ENCODE results near the gene ATOH8.

DNA sequence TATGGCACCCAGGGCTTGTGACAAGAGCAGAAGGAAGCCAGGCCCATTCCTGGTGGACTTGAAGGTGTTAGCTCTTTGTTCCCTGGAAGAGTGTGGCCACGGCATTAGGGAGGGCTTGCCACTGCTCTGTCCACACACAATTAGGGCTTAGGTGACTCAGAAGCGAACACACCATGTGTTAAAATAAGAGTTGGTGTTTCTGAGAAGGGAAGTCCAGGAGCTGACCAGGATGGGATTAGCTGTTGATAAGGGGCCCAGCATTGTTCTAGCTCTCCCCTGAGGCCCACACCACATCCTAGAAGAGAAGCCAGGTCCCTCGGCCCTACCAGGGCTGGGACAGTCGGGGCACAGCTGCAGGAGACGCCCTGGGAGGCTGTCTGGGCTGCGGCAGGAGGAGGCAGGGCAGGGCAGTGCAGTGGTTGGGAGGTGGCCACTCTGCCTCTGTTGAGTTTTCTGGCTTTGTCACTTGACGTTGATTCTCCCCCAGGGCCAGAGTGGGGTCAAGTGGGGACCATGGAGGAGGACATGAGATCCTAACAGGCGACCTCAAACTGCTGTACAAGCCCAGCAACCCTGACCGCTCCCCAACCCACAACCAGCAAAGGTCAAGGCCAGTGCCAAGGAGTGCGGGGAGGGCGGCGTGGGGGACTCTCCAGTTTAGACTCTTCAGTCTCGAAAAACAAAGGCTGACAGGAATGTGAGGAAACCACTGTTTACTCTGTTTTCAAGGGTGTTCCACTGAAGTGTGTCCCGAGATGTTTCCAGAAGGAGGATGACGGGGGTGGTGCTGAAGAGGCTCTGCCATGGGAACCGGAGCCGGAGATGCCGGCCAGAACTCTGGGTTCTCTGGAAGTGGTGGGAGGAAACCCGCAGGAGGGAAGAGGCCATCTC lies 42.9 kb upstream of the ATOH8 start:
- TF ChIP-seq CTCF (IDR thresholded peaks at IDR 0.05), result no peak
- no peak for TF ChIP-seq EZH2 (IDR thresholded peaks at IDR 0.05; ENCODE audit: borderline replicate concordance, insufficient read depth, low read depth, low read length, poor library complexity, severe bottlenecking)
